KOPT-K1 (cell line): ENCODE data around the gene ZNF177.
"Not testable (repeated sequence)": the region's sequence is repeated elsewhere in the genome, so short reads cannot be mapped to it uniquely, and the experiment has no call there.

Experiments used
- H3K27ac ChIP-seq: fragments of 200-600 bp; sonication (generic); 2 replicates; pipeline ENCODE4 v1.5.1; 2016; ENCODE audit warnings: antibody characterized with exemption, mild to moderate bottlenecking, low read depth, low read length; ENCODE audit not compliant: poor library complexity, severe bottlenecking
- H3K36me3 ChIP-seq: fragments of 200-600 bp; sonication (generic); 2 replicates; pipeline ENCODE4 v1.5.1; 2017; ENCODE audit warnings: antibody characterized with exemption, mild to moderate bottlenecking, low read length, moderate library complexity; ENCODE audit not compliant: insufficient read depth
- H3K9me3 ChIP-seq: fragments of 200-600 bp; sonication (generic); 2 replicates; pipeline ENCODE4 v1.5.1; 2017; ENCODE audit warnings: antibody characterized with exemption, low read length, mild to moderate bottlenecking; ENCODE audit not compliant: insufficient read depth, poor library complexity, severe bottlenecking

The ZNF177 gene

GRCh38 chr19:9362905-9363304, at the start of gene ZNF177:
TSS of gene ZNF177 (plus strand) at chr19:9363013. CDS start at chr19:9378312, 15,299 bp downstream.
- Histone ChIP-seq H3K27ac (no peak within 1 kb of the TSS), H3K9me3 (peaks cover 52% of the 10 kb centered on the region), H3K36me3 (peaks cover 5% of the 10 kb centered on the region; the same call in 1 of the 2 replicates)

GRCh38 chr19:9313756-9314155, 49.1 kb upstream of the ZNF177 start:
- H3K9me3 ChIP-seq = peaks cover 17% of the 10 kb centered on the region
- H3K27ac ChIP-seq = no peak overlapping the region
- H3K36me3 ChIP-seq = no peaks in the 10 kb centered on the region

- Histone ChIP-seq H3K9me3 (peaks cover 23% of the 10 kb centered on the region), H3K27ac (no peak overlapping the region), H3K36me3 (no peaks in the 10 kb centered on the region)
Observed at GRCh38 chr19:9321338-9321737, 41.5 kb upstream of the ZNF177 start.

- not testable (repeated sequence) for H3K27ac ChIP-seq, H3K36me3 ChIP-seq
- H3K9me3 ChIP-seq = peaks cover 25% of the 10 kb centered on the region
Observed at GRCh38 chr19:9321756-9322155, 41.1 kb upstream of the ZNF177 start.

DNA sequence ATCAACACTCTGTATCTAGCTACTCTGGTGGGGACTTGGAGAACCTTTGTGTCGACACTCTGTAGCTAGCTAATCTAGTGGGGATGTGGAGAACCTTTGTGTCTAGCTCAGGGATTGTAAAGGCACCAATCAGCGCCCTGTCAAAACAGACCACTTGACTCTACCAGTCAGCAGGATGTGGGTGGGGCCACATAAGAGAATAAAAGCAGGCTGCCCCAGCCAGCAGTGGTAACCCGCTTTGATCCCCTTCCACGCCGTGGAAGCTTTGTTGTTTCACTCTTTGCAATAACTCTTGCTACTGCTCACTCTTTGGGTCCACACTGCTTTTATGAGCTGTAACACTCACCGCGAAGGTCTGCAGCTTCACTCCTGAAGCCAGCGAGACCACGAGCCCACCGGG, 40.6 kb upstream of the ZNF177 start:
- peaks cover 30% of the 10 kb centered on the region for H3K9me3 ChIP-seq
- not testable (repeated sequence) for H3K27ac ChIP-seq, H3K36me3 ChIP-seq

- H3K36me3 ChIP-seq = peaks cover 15% of the 10 kb centered on the region; the same call in 1 of the 2 replicates
- peaks cover 43% of the 10 kb centered on the region for H3K9me3 ChIP-seq
- peak overlapping the region; percentile 72 for H3K27ac ChIP-seq
Observed at GRCh38 chr19:9323557-9323918, 39.3 kb upstream of the ZNF177 start.

GRCh38 chr19:9323919-9324583, 38.8 kb upstream of the ZNF177 start, which contains the start of gene ZNF559:
TSS of gene ZNF559 (plus strand) at chr19:9324179. CDS start at chr19:9338550, 14,371 bp downstream.
- Histone ChIP-seq H3K9me3 (peaks cover 48% of the 10 kb centered on the region), H3K27ac (peak within 1 kb of the TSS; percentile 72)

DNA sequence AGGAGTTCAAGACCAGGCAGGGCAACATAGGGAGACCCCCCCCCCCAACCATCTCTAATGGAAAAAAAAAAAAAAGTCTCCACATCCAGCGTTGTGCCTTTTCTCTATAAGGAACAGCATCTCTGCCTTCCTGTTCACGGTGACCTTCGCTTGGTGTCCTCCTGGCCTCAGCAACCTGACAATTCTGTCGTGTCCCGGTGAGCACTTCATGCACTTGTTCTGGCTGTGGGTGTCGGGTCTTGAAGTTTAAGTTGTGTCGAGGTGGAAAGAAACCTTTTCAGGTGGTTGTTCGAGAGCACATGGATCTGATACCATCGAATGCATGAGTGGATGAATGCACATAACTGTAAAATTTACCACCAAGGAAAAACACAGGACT, 38.2 kb upstream of the ZNF177 start:
- peaks cover 54% of the 10 kb centered on the region for H3K9me3 ChIP-seq
- peaks cover 22% of the 10 kb centered on the region; the same call in 1 of the 2 replicates for H3K36me3 ChIP-seq
- H3K27ac ChIP-seq = peak overlapping the region; percentile 72

More at GRCh38 chr19:9323919-9324583, 38.8 kb upstream of the ZNF177 start, which contains the start of gene ZNF559:
- peaks cover 18% of the 10 kb centered on the region; the same call in 1 of the 2 replicates for H3K36me3 ChIP-seq

DNA sequence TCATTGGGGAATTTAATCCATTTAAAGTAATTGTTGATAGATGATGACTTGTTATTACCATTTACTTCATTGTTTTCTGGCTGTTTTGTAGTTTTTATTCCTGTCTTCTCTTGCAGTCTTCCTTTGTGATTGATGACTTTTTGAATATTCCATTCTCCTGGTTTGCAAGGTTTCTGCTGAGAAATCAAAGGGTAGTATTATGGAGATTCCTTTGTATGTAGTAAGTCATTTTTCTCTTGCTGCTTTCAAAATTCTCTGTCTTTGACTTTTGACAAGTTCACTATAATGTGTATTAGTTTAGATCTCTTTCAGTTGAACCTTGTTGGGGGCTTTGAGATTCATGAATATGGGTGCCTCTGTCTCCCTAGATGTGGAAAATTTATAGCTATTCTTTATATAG, 32.8 kb upstream of the ZNF177 start:
- H3K36me3 ChIP-seq = peaks cover 63% of the 10 kb centered on the region
- H3K9me3 ChIP-seq = peaks cover 94% of the 10 kb centered on the region
- H3K27ac ChIP-seq = no peak overlapping the region

DNA sequence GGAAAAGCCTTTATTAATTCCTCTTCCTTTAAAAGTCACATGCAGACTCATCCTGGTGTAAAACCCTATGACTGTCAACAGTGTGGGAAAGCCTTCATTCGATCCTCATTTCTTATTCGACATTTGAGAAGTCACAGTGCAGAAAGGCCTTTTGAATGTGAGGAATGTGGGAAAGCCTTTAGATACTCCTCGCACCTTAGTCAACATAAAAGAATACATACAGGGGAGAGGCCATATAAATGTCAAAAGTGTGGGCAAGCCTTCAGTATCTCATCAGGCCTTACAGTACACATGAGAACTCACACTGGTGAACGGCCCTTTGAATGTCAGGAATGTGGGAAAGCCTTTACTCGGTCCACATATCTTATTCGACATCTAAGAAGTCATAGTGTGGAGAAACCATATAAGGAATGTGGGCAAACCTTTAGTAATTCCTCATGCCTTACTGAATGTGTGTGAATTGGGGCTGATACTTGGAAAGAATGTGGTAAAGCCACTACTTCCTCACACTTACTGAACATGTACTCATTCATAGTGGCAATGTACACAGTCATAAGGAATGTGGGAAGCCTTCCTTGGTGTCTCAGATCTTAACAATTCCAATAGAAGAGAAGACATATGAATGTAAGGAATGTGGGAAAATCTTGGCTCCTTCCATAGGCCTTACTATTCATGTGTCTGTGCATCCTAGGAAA, 20.1 kb upstream of the ZNF177 start:
- Histone ChIP-seq H3K9me3 (peaks cover 98% of the 10 kb centered on the region), H3K36me3 (peaks cover 70% of the 10 kb centered on the region), H3K27ac (no peak overlapping the region)

DNA sequence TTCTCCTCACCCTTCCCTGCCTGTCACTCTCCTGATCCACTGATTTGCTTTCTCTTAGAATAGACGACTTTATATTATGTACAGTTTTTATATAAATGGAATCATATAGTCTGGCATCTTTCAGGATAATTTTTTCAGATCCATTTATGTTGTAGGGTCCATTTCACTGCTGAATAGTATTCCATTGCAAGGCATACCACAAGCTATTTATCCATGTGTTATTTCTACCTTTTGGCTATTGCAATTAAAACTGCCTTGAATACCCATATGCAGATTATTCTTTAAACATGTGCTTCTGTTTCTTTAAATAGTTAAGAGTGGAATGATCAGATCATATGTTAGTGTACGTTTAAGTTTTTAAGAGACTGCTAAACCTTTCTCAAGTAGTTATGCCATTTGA, 17.8 kb upstream of the ZNF177 start:
- Histone ChIP-seq H3K27ac (no peak overlapping the region), H3K36me3 (peaks cover 57% of the 10 kb centered on the region), H3K9me3 (peaks cover 97% of the 10 kb centered on the region)

GRCh38 chr19:9348253-9348652, 14.6 kb upstream of the ZNF177 start:
- Histone ChIP-seq H3K9me3 (peaks cover 93% of the 10 kb centered on the region), H3K27ac (no peak overlapping the region), H3K36me3 (peaks cover 25% of the 10 kb centered on the region)

GRCh38 chr19:9348671-9349070, 14.1 kb upstream of the ZNF177 start:
- Histone ChIP-seq H3K36me3 (peaks cover 21% of the 10 kb centered on the region), H3K27ac (no peak overlapping the region), H3K9me3 (peaks cover 91% of the 10 kb centered on the region)

GRCh38 chr19:9352505-9352904, 10.3 kb upstream of the ZNF177 start:
- Histone ChIP-seq H3K9me3 (peaks cover 79% of the 10 kb centered on the region), H3K36me3 (peaks cover 14% of the 10 kb centered on the region; the same call in 1 of the 2 replicates), H3K27ac (no peak overlapping the region)

GRCh38 chr19:9353011-9353410, 9.8 kb upstream of the ZNF177 start:
- Histone ChIP-seq H3K9me3 (peaks cover 79% of the 10 kb centered on the region), H3K27ac (no peak overlapping the region), H3K36me3 (peaks cover 19% of the 10 kb centered on the region; the same call in 1 of the 2 replicates)
